GM19397 (cell line): ENCODE data around the gene CORIN.

Experiments used
- ATAC-seq: cut with Tn5 transposase; IDR thresholded peaks from one replicate; pipeline ENCODE4 v1.9.1; 2021; ENCODE audit warnings: mild to moderate bottlenecking, moderate library complexity; ENCODE audit not compliant: unreplicated experiment

CORIN gene

GRCh38 chr4:47837908-47838294 lies at the start of gene CORIN:
Gene CORIN, minus strand, starts transcription at chr4:47838067. Its CDS starts 118 bp downstream, at chr4:47837949.
- ATAC-seq: no peak

GRCh38 chr4:47882228-47882627 lies 44.4 kb upstream of the CORIN start:
- ATAC-seq: no peak

- ATAC-seq: no peak
Observed at GRCh38 chr4:47879458-47879857, 41.6 kb upstream of the CORIN start.

- ATAC-seq: no peak
Observed at GRCh38 chr4:47876784-47877546, 39.1 kb upstream of the CORIN start.

- no peak for ATAC-seq
Observed at GRCh38 chr4:47876310-47876709, 38.4 kb upstream of the CORIN start.

GRCh38 chr4:47873877-47874541 lies 36.1 kb upstream of the CORIN start:
- ATAC-seq: no peak

- no peak for ATAC-seq
Observed at GRCh38 chr4:47863486-47863885, 25.6 kb upstream of the CORIN start.

- ATAC-seq: no peak
Observed at GRCh38 chr4:47862297-47862696, 24.4 kb upstream of the CORIN start.

- no peak for ATAC-seq
Observed at GRCh38 chr4:47860305-47860704, 22.4 kb upstream of the CORIN start.

- no peak for ATAC-seq
Observed at GRCh38 chr4:47858006-47858405, 20.1 kb upstream of the CORIN start.

- ATAC-seq: no peak
Observed at GRCh38 chr4:47856713-47857112, 18.8 kb upstream of the CORIN start.

GRCh38 chr4:47855350-47855749 lies 17.5 kb upstream of the CORIN start:
- no peak for ATAC-seq

GRCh38 chr4:47852136-47852535 lies 14.3 kb upstream of the CORIN start:
- no peak for ATAC-seq

GRCh38 chr4:47849466-47849865 lies 11.6 kb upstream of the CORIN start:
- ATAC-seq: no peak

- ATAC-seq: no peak
Observed at GRCh38 chr4:47848041-47848440, 10.2 kb upstream of the CORIN start.

- no peak for ATAC-seq
Observed at GRCh38 chr4:47842985-47843384, 5.1 kb upstream of the CORIN start.

- ATAC-seq: no peak
Observed at GRCh38 chr4:47840291-47840690, 2.4 kb upstream of the CORIN start.

GRCh38 chr4:47839259-47839658 lies 1.4 kb upstream of the CORIN start:
- ATAC-seq: peak; percentile 48

- ATAC-seq: no peak
Observed at GRCh38 chr4:47838445-47838844, 578 bp upstream of the CORIN start.

GRCh38 chr4:47837094-47837907 lies 566 bp downstream of the CORIN start:
- peak; percentile 77 for ATAC-seq

- ATAC-seq: peak; percentile 69
Observed at GRCh38 chr4:47836641-47837093, 1.2 kb downstream of the CORIN start.

- no peak for ATAC-seq
Observed at GRCh38 chr4:47835494-47835893, 2.4 kb downstream of the CORIN start.
